ENCODE data around the gene TNFRSF8. TPM values are rescaled to one million over a fixed set of nuclear protein-coding genes. Genes with fewer than 3 reads are reported as not detected.

TNFRSF8 gene
- total and polyA plus RNA-seq, 9 donors: 0.07 to 0.31 (median 0.21) TPM

DNA sequence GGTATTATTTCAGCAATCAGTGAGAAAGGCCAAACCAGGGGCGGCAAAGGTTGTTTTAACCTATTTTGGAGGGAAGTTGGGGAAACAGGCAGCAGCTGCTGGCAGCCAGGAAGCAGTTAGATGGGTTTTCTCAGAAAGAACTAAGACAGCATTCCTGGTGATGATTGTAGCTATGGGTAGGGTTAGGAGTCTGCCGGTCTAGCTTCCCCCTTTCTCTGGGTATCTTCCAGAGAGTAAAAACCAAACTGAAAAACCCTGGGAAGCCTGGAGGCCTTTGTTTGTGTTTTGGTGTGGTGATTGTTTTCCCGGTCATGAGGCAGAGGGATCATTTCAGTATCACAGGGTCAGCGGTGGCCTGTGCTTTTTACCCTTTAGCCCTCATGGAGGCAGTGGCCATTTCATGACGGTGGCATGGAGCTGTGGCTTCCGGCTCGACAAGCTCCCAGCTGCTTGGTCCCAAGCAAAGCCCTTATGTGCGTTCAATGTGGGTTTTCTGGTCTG is 84.1 kb downstream of the TNFRSF8 start:
- DNase-seq: peak; percentile 43
- whole genome bisulfite sequencing (ENCODE audit: insufficient coverage): 74% methylated on average over 7 of the region's 8 CpGs
- H3K4me1 ChIP-seq (ENCODE audit: control insufficient read depth, insufficient read depth, low read length): peaks cover 36% of the 10 kb centered on the region
- H3K4me3 ChIP-seq (ENCODE audit: low read length): no peak overlapping the region
- H3K27ac ChIP-seq (ENCODE audit: low read length): peak overlapping the region; percentile 82
- no peaks in the 10 kb centered on the region for H3K27me3 ChIP-seq (ENCODE audit: control insufficient read depth, insufficient read depth, low read length)
- peaks cover 3% of the 10 kb centered on the region for H3K9me3 ChIP-seq (replicated peaks; ENCODE audit: control insufficient read depth, low read depth, low read length)
- no peaks in the 10 kb centered on the region for H3K36me3 ChIP-seq (ENCODE audit: control insufficient read depth, insufficient read depth, low read length)

GRCh38 chr1:12148160-12148957 is 85.3 kb downstream of the TNFRSF8 start:
- Histone ChIP-seq H3K4me3 (ENCODE audit: low read length) (no peak overlapping the region), H3K4me1 (ENCODE audit: control insufficient read depth, insufficient read depth, low read length) (peaks cover 31% of the 10 kb centered on the region), H3K27me3 (ENCODE audit: control insufficient read depth, insufficient read depth, low read length) (no peaks in the 10 kb centered on the region), H3K36me3 (ENCODE audit: control insufficient read depth, insufficient read depth, low read length) (no peaks in the 10 kb centered on the region), H3K27ac (ENCODE audit: low read length) (peak overlapping the region; percentile 82), H3K9me3 (replicated peaks; ENCODE audit: control insufficient read depth, low read depth, low read length) (peaks cover 3% of the 10 kb centered on the region)
- 88% methylated on average over 1 of the region's 8 CpGs for WGBS (ENCODE audit: insufficient coverage)
- no peak for DNase-seq

DNA sequence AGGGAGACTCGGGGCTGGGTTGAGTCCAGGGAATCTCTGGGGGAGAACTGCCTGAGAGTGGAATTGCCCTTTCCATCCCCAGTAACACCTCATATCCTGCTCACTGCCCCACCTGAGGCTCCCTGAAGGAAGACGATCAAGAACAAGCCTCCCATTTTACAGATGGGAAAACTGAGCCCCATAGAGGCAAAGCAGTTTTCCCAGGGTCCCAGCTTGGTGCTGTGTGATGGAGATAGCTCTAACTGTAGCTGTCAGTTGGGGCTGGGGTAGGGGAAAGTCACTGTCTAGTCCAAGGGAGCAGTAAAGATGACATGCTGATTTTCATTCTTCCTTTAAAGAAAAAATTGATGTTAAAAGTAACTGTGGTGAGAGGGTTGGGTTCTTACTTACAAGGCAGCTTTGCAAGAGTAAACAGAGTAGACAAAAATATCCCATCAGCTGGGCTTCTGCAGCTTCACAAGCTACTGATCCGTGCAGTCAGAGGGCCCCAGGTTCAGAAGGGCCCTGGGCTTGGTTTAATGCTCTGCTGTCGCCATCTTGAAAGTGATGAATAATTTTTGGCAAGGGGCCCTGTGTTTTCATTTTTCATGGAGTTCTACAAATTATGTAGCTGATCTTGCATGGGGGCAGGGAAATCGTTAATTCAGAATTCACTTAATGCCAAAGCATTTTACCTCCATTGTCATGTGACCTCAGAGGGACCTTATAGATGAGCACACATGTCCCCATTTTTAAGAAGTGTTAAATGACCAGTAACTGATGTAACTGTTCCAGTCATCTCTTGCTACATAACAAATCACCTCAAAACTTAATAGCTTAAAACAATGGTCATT is 86.1 kb downstream of the TNFRSF8 start:
- whole genome bisulfite sequencing (ENCODE audit: insufficient coverage): 40% methylated on average over 2 of the region's 5 CpGs
- no peak overlapping the region for H3K27ac ChIP-seq (ENCODE audit: low read length)
- no peak overlapping the region for H3K4me3 ChIP-seq (ENCODE audit: low read length)
- H3K27me3 ChIP-seq (ENCODE audit: control insufficient read depth, insufficient read depth, low read length): no peaks in the 10 kb centered on the region
- peaks cover 26% of the 10 kb centered on the region for H3K4me1 ChIP-seq (ENCODE audit: control insufficient read depth, insufficient read depth, low read length)
- DNase-seq: no peak
- H3K36me3 ChIP-seq (ENCODE audit: control insufficient read depth, insufficient read depth, low read length): no peaks in the 10 kb centered on the region
- H3K9me3 ChIP-seq (replicated peaks; ENCODE audit: control insufficient read depth, low read depth, low read length): peaks cover 3% of the 10 kb centered on the region

GRCh38 chr1:12149791-12150175 is 86.7 kb downstream of the TNFRSF8 start:
- Histone ChIP-seq H3K27ac (ENCODE audit: low read length) (no peak overlapping the region), H3K4me3 (ENCODE audit: low read length) (no peak overlapping the region), H3K9me3 (replicated peaks; ENCODE audit: control insufficient read depth, low read depth, low read length) (peaks cover 3% of the 10 kb centered on the region), H3K27me3 (ENCODE audit: control insufficient read depth, insufficient read depth, low read length) (no peaks in the 10 kb centered on the region), H3K4me1 (ENCODE audit: control insufficient read depth, insufficient read depth, low read length) (peaks cover 26% of the 10 kb centered on the region), H3K36me3 (ENCODE audit: control insufficient read depth, insufficient read depth, low read length) (no peaks in the 10 kb centered on the region)
- DNase-seq: no peak
- WGBS (ENCODE audit: insufficient coverage): 40% methylated on average over 1 of the region's 6 CpGs

DNA sequence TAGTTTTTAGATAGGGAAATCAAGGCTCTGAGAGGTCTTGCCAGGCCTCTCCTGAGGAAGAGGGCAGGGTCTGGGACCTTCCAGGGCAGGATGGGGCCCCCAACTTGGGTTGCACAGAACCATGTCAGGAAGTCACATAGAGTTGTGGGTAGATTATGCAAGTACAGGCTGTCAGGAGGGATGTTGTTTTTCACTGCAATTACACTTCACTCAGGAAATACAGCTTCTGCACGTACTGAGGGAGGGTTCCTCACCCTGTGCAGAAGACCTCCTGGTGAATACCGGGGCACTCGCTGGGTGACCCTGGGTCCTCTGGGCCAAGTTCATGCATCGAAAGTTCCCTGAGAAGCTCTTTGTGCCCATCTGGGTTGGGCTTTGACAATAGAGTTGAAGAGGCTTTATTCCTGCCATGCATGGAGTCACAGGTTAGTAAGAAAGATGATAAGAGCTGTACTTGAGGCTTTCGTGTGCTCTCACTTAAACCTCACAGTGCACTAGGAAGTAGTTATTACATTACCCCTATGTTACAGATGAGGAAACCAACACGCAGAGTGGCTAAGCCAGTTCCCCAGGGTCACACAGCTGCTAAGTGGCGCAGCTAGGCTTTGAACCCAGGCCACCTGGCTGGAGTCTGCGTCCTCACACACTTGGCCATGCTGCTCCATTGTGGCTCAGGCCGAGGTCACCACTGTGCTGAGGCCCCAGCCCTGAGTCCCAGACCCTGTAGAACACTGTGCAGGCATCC is 87.5 kb downstream of the TNFRSF8 start:
- Histone ChIP-seq H3K27ac (ENCODE audit: low read length) (peak overlapping the region; percentile 59), H3K9me3 (replicated peaks; ENCODE audit: control insufficient read depth, low read depth, low read length) (peaks cover 3% of the 10 kb centered on the region), H3K4me3 (ENCODE audit: low read length) (no peak overlapping the region), H3K4me1 (ENCODE audit: control insufficient read depth, insufficient read depth, low read length) (peaks cover 26% of the 10 kb centered on the region), H3K27me3 (ENCODE audit: control insufficient read depth, insufficient read depth, low read length) (no peaks in the 10 kb centered on the region), H3K36me3 (ENCODE audit: control insufficient read depth, insufficient read depth, low read length) (no peaks in the 10 kb centered on the region)
- DNase-seq: no peak
- 64% methylated on average over 7 of the region's 9 CpGs for WGBS (ENCODE audit: insufficient coverage)

- Histone ChIP-seq H3K4me1 (ENCODE audit: control insufficient read depth, insufficient read depth, low read length) (peaks cover 26% of the 10 kb centered on the region), H3K27ac (ENCODE audit: low read length) (no peak overlapping the region), H3K9me3 (replicated peaks; ENCODE audit: control insufficient read depth, low read depth, low read length) (peaks cover 3% of the 10 kb centered on the region), H3K36me3 (ENCODE audit: control insufficient read depth, insufficient read depth, low read length) (no peaks in the 10 kb centered on the region), H3K4me3 (ENCODE audit: low read length) (no peak overlapping the region), H3K27me3 (ENCODE audit: control insufficient read depth, insufficient read depth, low read length) (no peaks in the 10 kb centered on the region)
- no peak for DNase-seq
- 100% methylated on average over 2 of the region's 2 CpGs for WGBS (ENCODE audit: insufficient coverage)
Observed at GRCh38 chr1:12151465-12151864, 88.4 kb downstream of the TNFRSF8 start.

- Histone ChIP-seq H3K9me3 (replicated peaks; ENCODE audit: control insufficient read depth, low read depth, low read length) (peaks cover 3% of the 10 kb centered on the region), H3K4me1 (ENCODE audit: control insufficient read depth, insufficient read depth, low read length) (peaks cover 24% of the 10 kb centered on the region), H3K27ac (ENCODE audit: low read length) (no peak overlapping the region), H3K27me3 (ENCODE audit: control insufficient read depth, insufficient read depth, low read length) (no peaks in the 10 kb centered on the region), H3K36me3 (ENCODE audit: control insufficient read depth, insufficient read depth, low read length) (no peaks in the 10 kb centered on the region), H3K4me3 (ENCODE audit: low read length) (no peak overlapping the region)
- 95% methylated on average over 5 of the region's 7 CpGs for WGBS (ENCODE audit: insufficient coverage)
- DNase-seq: no peak
Observed at GRCh38 chr1:12152113-12152891, 89.2 kb downstream of the TNFRSF8 start.

DNA sequence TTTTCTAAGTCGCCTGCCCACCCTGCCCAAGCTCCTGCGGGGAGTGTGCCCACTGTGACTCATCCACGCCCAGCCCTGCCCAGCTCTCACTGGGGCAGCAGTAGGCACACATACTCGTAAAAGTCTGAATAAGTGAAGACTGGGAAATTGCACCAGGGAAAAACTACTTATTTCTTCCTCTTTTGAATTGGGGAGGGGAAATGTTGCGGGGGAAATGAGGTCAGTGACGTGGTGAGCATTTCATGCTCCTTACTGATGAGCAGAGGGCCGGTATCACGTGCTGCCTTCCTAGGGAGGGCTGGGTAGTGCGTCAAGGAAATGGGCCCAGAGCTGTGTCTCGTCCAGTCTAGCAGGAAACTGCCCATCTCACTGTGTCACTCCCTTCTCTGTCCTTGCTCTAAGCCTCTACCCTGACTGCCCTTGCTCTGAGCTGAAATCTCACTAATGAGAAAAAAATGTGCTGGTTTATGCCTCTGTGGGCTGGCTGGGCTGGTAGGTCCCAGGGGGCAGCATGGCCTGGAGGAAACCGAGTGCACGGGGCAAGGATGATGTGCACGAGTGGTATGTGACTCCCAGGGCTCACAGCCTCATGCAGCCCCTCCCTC is 90.2 kb downstream of the TNFRSF8 start:
- peak; percentile 81 for DNase-seq
- H3K27ac ChIP-seq (ENCODE audit: low read length): peak overlapping the region; percentile 67
- WGBS (ENCODE audit: insufficient coverage): 28% methylated on average over 6 of the region's 13 CpGs
- peaks cover 3% of the 10 kb centered on the region for H3K9me3 ChIP-seq (replicated peaks; ENCODE audit: control insufficient read depth, low read depth, low read length)
- no peak overlapping the region for H3K4me3 ChIP-seq (ENCODE audit: low read length)
- no peaks in the 10 kb centered on the region for H3K36me3 ChIP-seq (ENCODE audit: control insufficient read depth, insufficient read depth, low read length)
- H3K27me3 ChIP-seq (ENCODE audit: control insufficient read depth, insufficient read depth, low read length): no peaks in the 10 kb centered on the region
- peaks cover 17% of the 10 kb centered on the region for H3K4me1 ChIP-seq (ENCODE audit: control insufficient read depth, insufficient read depth, low read length)

DNA sequence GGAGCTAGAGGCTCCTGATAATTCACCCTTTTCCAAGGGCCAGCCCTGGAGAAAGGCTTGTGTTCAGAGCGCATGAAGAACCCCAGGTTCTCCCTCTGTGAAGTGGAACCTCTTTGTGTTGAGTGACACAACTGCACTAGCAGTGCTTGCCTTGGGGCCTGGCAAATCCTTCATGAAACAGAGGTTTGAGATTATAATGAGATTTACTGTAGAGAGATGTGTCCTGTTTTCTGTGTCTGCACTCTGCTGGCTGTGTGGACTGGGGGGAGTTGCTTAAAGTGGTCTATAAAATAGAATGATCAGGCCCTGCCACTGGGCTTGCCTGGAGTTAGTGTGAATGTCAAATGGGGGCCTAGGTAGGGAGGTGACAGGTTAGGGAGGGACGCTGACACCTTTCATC is 92.2 kb downstream of the TNFRSF8 start:
- no peaks in the 10 kb centered on the region for H3K9me3 ChIP-seq (replicated peaks; ENCODE audit: control insufficient read depth, low read depth, low read length)
- H3K4me1 ChIP-seq (ENCODE audit: control insufficient read depth, insufficient read depth, low read length): peaks cover 17% of the 10 kb centered on the region
- WGBS (ENCODE audit: insufficient coverage): 92% methylated on average over 1 of the region's 2 CpGs
- H3K4me3 ChIP-seq (ENCODE audit: low read length): no peak overlapping the region
- H3K27me3 ChIP-seq (ENCODE audit: control insufficient read depth, insufficient read depth, low read length): no peaks in the 10 kb centered on the region
- DNase-seq: no peak
- H3K36me3 ChIP-seq (ENCODE audit: control insufficient read depth, insufficient read depth, low read length): no peaks in the 10 kb centered on the region
- no peak overlapping the region for H3K27ac ChIP-seq (ENCODE audit: low read length)
